ENCODE results near the gene KLHL21.

KLHL21 gene

DNA sequence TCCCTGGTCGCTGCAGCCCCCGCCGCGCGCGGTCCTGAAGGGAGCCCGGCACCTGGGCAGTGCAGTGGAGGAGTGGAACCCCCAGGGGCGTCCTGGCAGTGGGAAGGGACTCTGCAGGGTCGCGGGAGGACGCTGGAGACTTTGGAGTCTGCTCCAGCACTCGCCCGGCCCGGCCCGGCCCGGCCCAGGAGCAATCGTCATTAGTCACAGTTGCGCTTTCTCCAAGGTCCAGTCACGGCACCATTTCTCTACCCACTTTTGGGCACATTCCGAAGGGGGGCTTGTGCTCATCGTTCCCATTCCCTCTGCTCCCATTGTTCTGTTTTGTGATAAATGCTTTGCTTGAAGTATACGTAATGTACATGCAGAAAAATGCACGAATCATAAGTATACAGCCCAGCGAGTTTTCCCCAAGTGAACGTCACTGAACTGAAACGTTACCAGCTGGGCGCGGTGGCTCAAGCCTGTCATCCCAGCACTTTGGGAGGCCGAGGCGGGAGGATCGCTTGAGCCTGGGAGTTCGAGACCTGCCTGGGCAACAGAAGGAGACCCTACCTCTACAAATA lies 23.0 kb upstream of the KLHL21 start:
- Histone ChIP-seq H4K20me1 (peaks cover 88% of the 10 kb centered on the region), H3K27ac (peak overlapping the region; percentile 92)

DNA sequence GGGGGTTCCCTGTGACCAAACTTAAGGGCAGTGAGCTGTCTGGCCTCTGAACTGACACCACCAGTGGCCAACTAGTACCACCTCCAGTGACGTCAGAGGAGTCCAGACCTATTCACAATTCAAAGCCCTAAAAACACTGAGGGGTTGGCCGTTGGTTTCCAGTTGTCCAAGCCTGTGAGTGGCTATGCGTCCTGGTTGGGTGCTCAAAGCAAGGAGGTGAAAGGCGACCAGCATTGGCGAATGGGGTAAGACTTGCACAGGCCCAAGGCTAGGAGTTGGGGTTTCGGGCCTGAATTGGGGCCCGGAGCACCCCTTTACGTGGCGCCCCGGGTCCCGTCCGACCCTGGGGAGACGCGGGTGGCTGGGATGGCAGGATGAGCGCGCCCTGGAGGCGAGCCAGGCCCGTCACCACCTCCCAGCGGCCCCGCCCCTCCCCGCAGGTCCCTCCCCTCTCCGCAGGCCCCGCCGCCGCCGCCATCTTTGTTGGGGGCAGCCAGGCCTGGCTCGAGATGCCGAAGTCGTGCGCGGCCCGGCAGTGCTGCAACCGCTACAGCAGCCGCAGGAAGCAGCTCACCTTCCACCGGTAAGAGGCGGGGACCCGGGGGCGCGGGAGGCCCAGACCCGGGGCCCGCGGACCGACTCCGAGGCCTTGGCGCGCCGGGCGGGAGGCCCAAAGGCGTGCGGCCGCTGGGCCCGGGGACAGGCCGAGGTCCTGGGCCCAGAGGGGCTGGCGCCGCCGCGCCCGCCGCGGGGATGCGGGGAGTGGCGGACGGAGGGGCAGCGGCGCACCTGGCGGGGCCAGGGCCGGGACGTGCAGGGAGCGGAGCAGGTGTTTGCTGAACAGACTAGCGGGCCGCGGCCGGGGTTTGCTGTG lies 22.3 kb upstream of the KLHL21 start, which contains the start of gene THAP3:
Gene THAP3 (plus strand): TSS at position 159 of the 874 bp plus-strand sequence. CDS start 351 bp downstream, at position 510.
- H3K27ac ChIP-seq = peak within 1 kb of the TSS; percentile 92

More for the DNA sequence above, 23.0 kb upstream of the KLHL21 start:
- Histone ChIP-seq H3K9ac (peak overlapping the region; percentile 92), H3K4me1 (peaks cover 43% of the 10 kb centered on the region), H3K9me3 (no peaks in the 10 kb centered on the region), H3K4me2 (peak overlapping the region; percentile 88), H3K4me3 (peak overlapping the region; percentile 83), H3K27me3 (no peaks in the 10 kb centered on the region), H3K36me3 (peaks cover 69% of the 10 kb centered on the region)
- TF ChIP-seq Cebpa-rat (IDR thresholded peaks at IDR 0.05) = no peak

DNA sequence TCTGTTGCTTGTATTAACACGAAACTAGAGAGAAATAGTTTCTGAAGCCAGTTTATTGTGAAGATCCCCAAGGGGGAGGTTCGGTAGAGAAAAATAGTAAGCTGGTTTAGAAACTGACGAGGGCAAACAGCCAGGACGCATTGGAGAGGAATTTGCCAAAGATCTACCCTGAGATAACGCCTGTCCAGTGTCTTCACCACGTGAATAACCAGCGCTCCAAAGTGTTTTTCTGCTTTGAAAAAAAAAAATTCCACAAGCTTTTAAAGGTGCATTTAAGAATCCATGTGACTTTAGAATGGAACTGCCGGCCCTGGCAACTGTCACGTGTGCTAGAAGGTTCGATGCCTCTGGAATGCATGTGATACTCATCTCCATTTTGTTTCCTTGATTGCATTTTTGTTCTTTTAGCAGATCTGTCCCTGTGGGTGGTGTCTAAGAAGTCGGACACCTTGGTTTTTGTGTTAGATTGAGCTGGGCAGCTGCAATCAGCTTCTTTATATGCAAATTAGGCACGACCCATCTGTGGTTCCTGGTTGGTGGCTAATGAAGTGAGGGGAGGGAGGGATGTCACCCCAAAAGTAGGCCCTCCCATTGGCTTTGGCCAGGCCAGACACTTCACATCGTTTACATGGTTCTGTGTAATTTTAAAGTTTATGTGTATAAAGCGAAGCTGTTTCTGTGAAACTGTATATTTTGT lies 20.7 kb upstream of the KLHL21 start:
- no peak overlapping the region for H3K27ac ChIP-seq
- no peak for TF ChIP-seq Cebpa-rat (IDR thresholded peaks at IDR 0.05)
- no peaks in the 10 kb centered on the region for H3K27me3 ChIP-seq
- H3K4me2 ChIP-seq = no peak overlapping the region
- H3K4me3 ChIP-seq = no peak overlapping the region
- peaks cover 69% of the 10 kb centered on the region for H3K36me3 ChIP-seq
- peaks cover 40% of the 10 kb centered on the region for H3K4me1 ChIP-seq
- H4K20me1 ChIP-seq = peaks cover 85% of the 10 kb centered on the region
- no peaks in the 10 kb centered on the region for H3K9me3 ChIP-seq
- no peak overlapping the region for H3K9ac ChIP-seq

More for the DNA sequence above, 22.3 kb upstream of the KLHL21 start, which contains the start of gene THAP3:
- Histone ChIP-seq H4K20me1 (peaks cover 85% of the 10 kb centered on the region), H3K9ac (peak within 1 kb of the TSS; percentile 92), H3K27me3 (no peaks in the 10 kb centered on the region), H3K4me2 (peak within 1 kb of the TSS; percentile 88), H3K4me1 (peaks cover 43% of the 10 kb centered on the region), H3K36me3 (peaks cover 69% of the 10 kb centered on the region), H3K9me3 (no peaks in the 10 kb centered on the region), H3K4me3 (peak within 1 kb of the TSS; percentile 83)
- no peak for TF ChIP-seq Cebpa-rat (IDR thresholded peaks at IDR 0.05)

DNA sequence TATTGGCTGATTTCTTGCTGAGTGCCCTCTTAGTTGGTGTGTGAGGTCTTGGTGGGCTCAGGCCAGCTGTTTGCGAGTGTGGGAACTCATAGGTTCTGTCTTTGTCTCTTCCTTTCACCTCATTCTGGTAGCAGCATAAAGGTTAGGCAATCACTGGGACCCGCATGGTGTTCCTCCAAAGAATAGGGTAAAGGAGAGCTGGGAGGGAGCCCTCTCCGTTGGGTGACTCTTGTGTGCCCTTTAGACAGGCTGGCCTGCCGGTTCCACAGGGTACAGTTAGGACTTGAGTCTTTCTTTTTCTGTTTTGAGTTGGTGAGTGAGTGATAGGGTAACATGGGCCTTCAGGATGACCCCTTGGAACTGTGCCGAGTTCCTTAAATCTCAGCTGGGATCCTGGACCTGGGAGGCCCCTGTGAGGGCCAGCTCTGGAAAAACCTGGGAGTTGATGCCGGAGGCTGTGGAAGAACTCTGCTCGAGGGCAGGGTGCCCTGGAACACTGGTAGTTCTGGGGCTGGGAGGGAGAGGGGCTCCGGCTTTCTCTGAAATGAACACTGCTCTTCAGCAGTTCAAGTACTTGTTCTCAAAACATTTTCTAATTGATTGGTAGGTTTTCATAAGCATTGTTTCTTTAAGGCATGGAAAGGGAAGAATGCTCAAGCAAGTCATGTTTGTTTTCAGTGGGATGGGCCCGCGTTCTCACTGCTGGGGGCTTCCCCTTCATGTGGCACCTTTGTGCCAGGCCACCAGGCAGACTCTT lies 19.9 kb upstream of the KLHL21 start:
- H3K27ac ChIP-seq = no peak overlapping the region
- TF ChIP-seq Cebpa-rat (IDR thresholded peaks at IDR 0.05) = no peak
- no peak overlapping the region for H3K4me2 ChIP-seq
- H4K20me1 ChIP-seq = peaks cover 85% of the 10 kb centered on the region
- H3K27me3 ChIP-seq = no peaks in the 10 kb centered on the region
- peaks cover 69% of the 10 kb centered on the region for H3K36me3 ChIP-seq
- H3K4me1 ChIP-seq = peaks cover 32% of the 10 kb centered on the region
- H3K9me3 ChIP-seq = no peaks in the 10 kb centered on the region
- no peak overlapping the region for H3K9ac ChIP-seq
- H3K4me3 ChIP-seq = no peak overlapping the region

DNA sequence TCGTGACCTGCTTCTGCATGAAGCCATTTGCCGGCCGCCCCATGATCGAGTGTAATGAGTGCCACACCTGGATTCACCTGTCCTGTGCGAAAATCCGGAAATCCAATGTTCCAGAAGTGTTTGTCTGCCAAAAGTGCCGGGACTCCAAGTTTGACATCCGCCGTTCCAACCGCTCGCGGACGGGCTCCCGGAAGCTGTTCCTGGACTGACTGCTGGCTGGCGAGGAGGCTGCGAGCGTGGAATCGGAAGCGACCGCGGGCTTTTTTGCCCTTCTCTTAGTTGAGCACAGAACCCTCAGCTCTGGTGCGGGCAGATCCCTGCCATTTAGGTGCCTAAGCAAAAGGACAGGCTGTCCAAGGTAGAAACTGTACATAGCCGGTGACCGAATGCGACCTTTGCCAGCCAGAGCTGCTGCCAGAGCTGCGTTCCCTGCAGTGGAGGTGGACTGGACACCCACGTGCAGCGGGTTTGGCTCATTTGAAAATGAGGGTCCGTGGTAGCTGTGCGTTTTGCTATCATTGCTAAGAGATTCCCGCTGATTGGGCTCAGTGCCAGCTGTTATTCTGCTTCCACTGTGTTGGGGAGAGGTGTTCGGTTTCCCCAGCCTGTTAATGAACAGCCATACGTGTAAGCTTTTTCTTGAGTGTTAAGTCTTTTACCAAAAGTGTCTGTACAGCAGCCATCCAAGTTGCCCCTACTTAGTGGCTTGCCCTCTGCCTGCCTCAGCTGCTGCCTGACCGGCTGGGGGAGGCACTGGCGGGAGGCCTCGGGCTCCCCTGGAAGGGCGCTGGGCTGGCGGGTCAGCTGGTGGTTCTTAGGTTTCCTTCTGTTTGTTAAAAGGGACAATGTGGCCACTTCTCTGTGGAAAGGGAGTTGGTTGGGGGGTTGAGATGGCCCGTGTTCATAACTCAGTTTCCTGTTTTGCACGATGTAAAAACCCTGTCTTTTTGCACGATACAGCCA lies 19.0 kb upstream of the KLHL21 start:
- no peak overlapping the region for H3K27ac ChIP-seq
- no peaks in the 10 kb centered on the region for H3K9me3 ChIP-seq
- TF ChIP-seq Cebpa-rat (IDR thresholded peaks at IDR 0.05) = no peak
- no peak overlapping the region for H3K4me3 ChIP-seq
- H3K27me3 ChIP-seq = no peaks in the 10 kb centered on the region
- peaks cover 85% of the 10 kb centered on the region for H4K20me1 ChIP-seq
- H3K4me1 ChIP-seq = peaks cover 23% of the 10 kb centered on the region
- H3K36me3 ChIP-seq = peaks cover 77% of the 10 kb centered on the region
- H3K4me2 ChIP-seq = no peak overlapping the region
- no peak overlapping the region for H3K9ac ChIP-seq

DNA sequence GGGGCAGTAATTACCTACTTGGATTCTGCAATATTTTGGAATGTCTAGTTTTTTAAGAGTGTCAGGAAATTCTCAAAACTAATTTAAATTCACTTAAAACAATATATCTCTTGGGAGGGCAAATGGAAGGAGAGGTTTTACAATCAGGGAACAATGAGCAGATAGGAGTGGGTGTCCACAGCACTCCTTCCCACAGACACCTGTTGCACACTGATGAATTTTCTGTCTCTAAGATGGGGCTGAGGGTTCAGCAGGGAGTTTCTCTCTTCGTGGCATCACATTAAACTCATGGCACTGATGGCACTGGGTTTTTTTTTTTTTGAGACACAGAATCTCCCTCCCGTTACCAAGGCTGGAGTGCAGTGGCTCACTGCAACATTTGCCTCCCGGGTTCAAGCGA lies 16.4 kb upstream of the KLHL21 start:
- Histone ChIP-seq H3K4me2 (no peak overlapping the region), H3K9ac (no peak overlapping the region), H3K27ac (no peak overlapping the region), H3K4me1 (peaks cover 20% of the 10 kb centered on the region), H3K27me3 (peaks cover 8% of the 10 kb centered on the region; the same call in 1 of the 2 replicates), H3K4me3 (no peak overlapping the region), H3K36me3 (peaks cover 77% of the 10 kb centered on the region), H4K20me1 (peaks cover 81% of the 10 kb centered on the region), H3K9me3 (no peaks in the 10 kb centered on the region)
- no peak for TF ChIP-seq Cebpa-rat (IDR thresholded peaks at IDR 0.05)

DNA sequence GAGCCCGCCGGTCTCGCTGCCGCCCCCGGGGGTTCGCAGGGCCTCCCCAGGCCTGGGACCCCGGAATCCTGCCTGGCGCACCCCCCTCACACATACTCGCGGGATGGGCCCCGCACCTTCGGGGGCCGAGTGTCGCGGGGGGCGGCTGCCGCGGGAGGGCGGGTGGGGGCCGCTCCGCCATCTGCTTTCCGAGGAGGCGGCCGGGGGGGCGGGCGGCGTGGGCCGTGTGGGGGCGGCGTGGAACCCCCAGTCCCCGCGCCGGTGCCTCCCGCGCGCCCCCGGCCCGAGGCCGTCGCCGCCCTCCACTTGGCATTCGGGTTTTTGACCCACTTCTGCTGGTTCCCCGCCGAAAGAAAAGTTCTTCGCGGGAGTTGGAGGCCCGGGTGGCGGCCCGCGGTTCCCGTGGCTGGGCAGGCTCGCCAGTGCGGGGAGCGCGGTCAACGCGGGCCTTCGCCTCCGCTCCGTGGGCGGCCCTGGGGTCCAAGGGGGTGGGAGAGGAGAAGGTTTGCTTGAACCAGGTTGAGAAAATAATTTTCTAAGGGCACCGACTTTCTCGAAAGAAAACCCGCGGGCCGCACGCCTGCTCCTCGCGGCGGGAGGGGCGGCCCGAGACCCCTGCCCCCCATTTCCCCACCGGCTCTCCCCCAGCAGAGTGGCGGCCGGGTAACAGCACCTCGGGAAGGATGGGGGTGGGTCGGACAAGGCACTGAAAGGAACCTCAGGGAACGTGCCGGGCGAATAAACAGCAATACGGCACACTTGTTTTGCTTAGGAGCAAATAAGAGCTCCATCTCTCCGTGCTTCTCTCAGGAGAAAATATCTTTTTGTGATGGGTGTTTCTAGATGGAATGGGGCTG lies 12.5 kb upstream of the KLHL21 start:
- peaks cover 28% of the 10 kb centered on the region for H3K4me1 ChIP-seq
- no peaks in the 10 kb centered on the region for H3K9me3 ChIP-seq
- TF ChIP-seq Cebpa-rat (IDR thresholded peaks at IDR 0.05) = no peak
- H3K4me2 ChIP-seq = peak overlapping the region; percentile 85
- H3K27ac ChIP-seq = peak overlapping the region; percentile 74
- peaks cover 38% of the 10 kb centered on the region for H3K36me3 ChIP-seq
- H4K20me1 ChIP-seq = peaks cover 51% of the 10 kb centered on the region
- H3K4me3 ChIP-seq = peak overlapping the region; percentile 97
- H3K27me3 ChIP-seq = peaks cover 13% of the 10 kb centered on the region
- peak overlapping the region; percentile 84 for H3K9ac ChIP-seq

All from BLaER1 (cell line).